Osteocyte (in vitro differentiated cells): ENCODE measurements around the gene OSBPL5. TPM values are rescaled to one million over a fixed set of nuclear protein-coding genes. Genes with fewer than 3 reads are reported as not detected.
"Not testable (repeated sequence)": the region's sequence is repeated elsewhere in the genome, so short reads cannot be mapped to it uniquely, and the experiment has no call there.

Experiments
- DNase-seq: peaks from one replicate; pipeline ENCODE4 v3.0.0; 2021; ENCODE audit warnings: mixed read lengths; ENCODE audit not compliant: unreplicated experiment; ENCODE audit errors: extremely low spot score
- H3K27ac Mint-ChIP-seq: one replicate; pipeline ENCODE4 v1.8.0; 2021; ENCODE audit warnings: mild to moderate bottlenecking, mixed read lengths; ENCODE audit not compliant: unreplicated experiment
- H3K27me3 Mint-ChIP-seq: one replicate; pipeline ENCODE4 v1.8.0; 2021; ENCODE audit warnings: mixed read lengths; ENCODE audit not compliant: unreplicated experiment
- H3K36me3 Mint-ChIP-seq: one replicate; pipeline ENCODE4 v1.8.0; 2021; ENCODE audit warnings: mixed read lengths; ENCODE audit not compliant: unreplicated experiment
- H3K4me1 Mint-ChIP-seq: one replicate; pipeline ENCODE4 v1.8.0; 2021; ENCODE audit warnings: mixed read lengths; ENCODE audit not compliant: unreplicated experiment
- H3K4me3 Mint-ChIP-seq: one replicate; pipeline ENCODE4 v1.8.0; 2021; ENCODE audit warnings: mild to moderate bottlenecking, moderate library complexity, mixed read lengths; ENCODE audit not compliant: unreplicated experiment
- H3K9me3 Mint-ChIP-seq: one replicate; pipeline ENCODE4 v1.8.0; 2021; ENCODE audit warnings: mixed read lengths; ENCODE audit not compliant: unreplicated experiment
- CTCF ChIP-seq: fragments of 200-600 bp; sonication (generic); IDR thresholded peaks from 2 replicates; pipeline ENCODE4 v1.5.0; 2021; ENCODE audit warnings: antibody characterized with exemption, mild to moderate bottlenecking, moderate library complexity
- total RNA-seq: library from RNA; stranded (reverse); gene quantifications from 2 replicates; pipeline ENCODE4 v1.2.1, GENCODE V29; 2021

OSBPL5 gene
- total RNA-seq, 1 donor from 2014 or later, result 47.9 TPM

- no peaks in the 10 kb centered on the region for H3K36me3 Mint-ChIP-seq
- no peak overlapping the region for H3K4me3 Mint-ChIP-seq
- TF ChIP-seq CTCF, result no peak
- no peak overlapping the region for H3K27ac Mint-ChIP-seq
- no peaks in the 10 kb centered on the region for H3K9me3 Mint-ChIP-seq
- peaks cover 7% of the 10 kb centered on the region for H3K4me1 Mint-ChIP-seq
- peaks cover 5% of the 10 kb centered on the region for H3K27me3 Mint-ChIP-seq
- no peak for DNase-seq
Measured at GRCh38 chr11:3077846-3078440, 87.2 kb downstream of the OSBPL5 start.

- H3K4me1 Mint-ChIP-seq, result peaks cover 11% of the 10 kb centered on the region
- no peaks in the 10 kb centered on the region for H3K9me3 Mint-ChIP-seq
- H3K27ac Mint-ChIP-seq, result no peak overlapping the region
- no peak for TF ChIP-seq CTCF
- H3K27me3 Mint-ChIP-seq, result peaks cover 5% of the 10 kb centered on the region
- no peaks in the 10 kb centered on the region for H3K36me3 Mint-ChIP-seq
- H3K4me3 Mint-ChIP-seq, result no peak overlapping the region
- no peak for DNase-seq
Measured at GRCh38 chr11:3077189-3077836, 87.8 kb downstream of the OSBPL5 start.

- Mint-ChIP-seq H3K9me3 (no peaks in the 10 kb centered on the region), H3K4me1 (peaks cover 16% of the 10 kb centered on the region), H3K36me3 (no peaks in the 10 kb centered on the region), H3K4me3 (no peak overlapping the region), H3K27ac (no peak overlapping the region), H3K27me3 (peaks cover 4% of the 10 kb centered on the region)
- no peak for DNase-seq
- no peak for TF ChIP-seq CTCF
Measured at GRCh38 chr11:3074912-3075589, 90.1 kb downstream of the OSBPL5 start.

- H3K27me3 Mint-ChIP-seq, result no peaks in the 10 kb centered on the region
- H3K4me1 Mint-ChIP-seq, result peaks cover 16% of the 10 kb centered on the region
- H3K9me3 Mint-ChIP-seq, result no peaks in the 10 kb centered on the region
- DNase-seq, result no peak
- TF ChIP-seq CTCF, result no peak
- peak overlapping the region; percentile 10 for H3K27ac Mint-ChIP-seq
- no peaks in the 10 kb centered on the region for H3K36me3 Mint-ChIP-seq
- no peak overlapping the region for H3K4me3 Mint-ChIP-seq
Measured at GRCh38 chr11:3073029-3073435, 92.1 kb downstream of the OSBPL5 start.

GRCh38 chr11:3069425-3069824 lies 95.7 kb downstream of the OSBPL5 start:
- no peaks in the 10 kb centered on the region for H3K27me3 Mint-ChIP-seq
- no peaks in the 10 kb centered on the region for H3K36me3 Mint-ChIP-seq
- peaks cover 16% of the 10 kb centered on the region for H3K4me1 Mint-ChIP-seq
- H3K9me3 Mint-ChIP-seq, result no peaks in the 10 kb centered on the region
- H3K27ac Mint-ChIP-seq, result no peak overlapping the region
- DNase-seq, result no peak
- no peak overlapping the region for H3K4me3 Mint-ChIP-seq
- TF ChIP-seq CTCF, result no peak

GRCh38 chr11:3066308-3066707 lies 98.8 kb downstream of the OSBPL5 start:
- not testable (repeated sequence) for H3K36me3 Mint-ChIP-seq, H3K27ac Mint-ChIP-seq, H3K4me1 Mint-ChIP-seq, H3K27me3 Mint-ChIP-seq, H3K4me3 Mint-ChIP-seq, H3K9me3 Mint-ChIP-seq, DNase-seq

GRCh38 chr11:3064709-3065108 lies 100.4 kb downstream of the OSBPL5 start:
- not testable (repeated sequence) for H3K4me3 Mint-ChIP-seq, H3K27me3 Mint-ChIP-seq, H3K9me3 Mint-ChIP-seq, H3K27ac Mint-ChIP-seq, H3K4me1 Mint-ChIP-seq, DNase-seq, H3K36me3 Mint-ChIP-seq
